Measurements from ENCODE around the gene THSD8. TPM values are rescaled to one million over a fixed set of nuclear protein-coding genes. Genes with fewer than 3 reads are reported as not detected.

Gene THSD8
- total and polyA plus RNA-seq, 2 donors (not counting 1 experiment from before 2014, with no cell fraction given) = not detected

DNA sequence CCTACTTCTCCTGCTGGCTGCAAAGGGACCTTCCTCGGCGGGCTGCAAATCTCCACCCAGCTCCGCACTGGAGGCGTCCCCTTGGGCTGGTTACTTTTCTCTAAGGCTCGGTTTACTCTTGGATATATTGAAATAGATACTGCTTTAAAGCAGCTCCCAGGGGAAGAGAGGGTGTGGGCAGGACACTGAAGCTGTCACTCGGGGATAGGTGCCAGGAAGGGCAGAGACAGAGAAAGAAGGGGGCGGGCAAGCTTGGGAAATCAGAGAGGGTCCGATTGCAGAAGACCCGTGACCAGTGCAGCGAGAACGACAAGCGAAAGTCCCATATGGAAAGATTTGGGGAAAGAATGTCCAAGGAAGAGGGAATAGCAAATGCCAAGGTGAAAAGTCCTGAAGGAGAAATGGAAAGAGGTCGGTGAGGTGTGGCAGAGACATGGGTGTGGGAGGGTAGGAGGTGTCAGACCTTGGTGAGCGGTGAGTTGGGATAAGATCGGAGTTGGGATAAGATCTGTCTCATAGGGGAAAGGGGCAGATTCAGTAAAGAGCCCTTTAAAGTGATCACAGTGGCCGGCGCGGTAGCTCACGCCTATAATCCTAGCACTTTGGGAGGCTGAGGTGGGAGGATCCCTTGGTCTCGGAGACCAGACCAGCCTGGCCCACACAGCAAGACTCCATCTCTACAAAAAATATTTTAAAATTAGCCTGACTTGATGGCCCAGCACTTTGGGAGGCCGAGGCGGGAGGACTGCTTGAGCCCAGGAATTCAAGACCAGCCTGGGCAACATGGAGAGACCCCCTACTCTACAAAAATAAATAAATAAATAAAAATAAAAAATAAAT, 618 bp downstream of the THSD8 start:
- peak overlapping the region; percentile 99 for H3K4me2 ChIP-seq (ENCODE audit: extremely low read depth, insufficient read depth, low read length)
- no peaks in the 10 kb centered on the region for H3K36me3 ChIP-seq (ENCODE audit: control insufficient read depth, insufficient read depth, low read length)
- no peak overlapping the region for H3K27ac ChIP-seq (ENCODE audit: insufficient read depth, low read length)
- no peaks in the 10 kb centered on the region for H3K27me3 ChIP-seq (ENCODE audit: control insufficient read depth, insufficient read depth, low read length)
- H3K79me2 ChIP-seq (ENCODE audit: control insufficient read depth, insufficient read depth, low read length) = peaks cover 9% of the 10 kb centered on the region
- H3K9ac ChIP-seq (ENCODE audit: insufficient read depth, low read length) = no peak overlapping the region
- H3K4me3 ChIP-seq (replicated peaks in 1 of 4; ENCODE audit: control extremely low read depth in 1 of 4, insufficient read depth in 1 of 4, low read depth in 3 of 4, low read length in 4 of 4) = peak overlapping the region; percentile 56 to 87 (median 82)
- no peak for DNase-seq (ENCODE audit: low read depth in 2 of 2)
- H4K20me1 ChIP-seq (ENCODE audit: control insufficient read depth, extremely low read depth, insufficient read depth, low read length) = no peaks in the 10 kb centered on the region
- H3K4me1 ChIP-seq (ENCODE audit: control insufficient read depth, extremely low read depth, insufficient read depth, low read length) = peaks cover 13% of the 10 kb centered on the region
- no peak for TF ChIP-seq EZH2 (IDR thresholded peaks at IDR 0.05; ENCODE audit: low read length, missing control alignments)
- TF ChIP-seq, protein P1, sequence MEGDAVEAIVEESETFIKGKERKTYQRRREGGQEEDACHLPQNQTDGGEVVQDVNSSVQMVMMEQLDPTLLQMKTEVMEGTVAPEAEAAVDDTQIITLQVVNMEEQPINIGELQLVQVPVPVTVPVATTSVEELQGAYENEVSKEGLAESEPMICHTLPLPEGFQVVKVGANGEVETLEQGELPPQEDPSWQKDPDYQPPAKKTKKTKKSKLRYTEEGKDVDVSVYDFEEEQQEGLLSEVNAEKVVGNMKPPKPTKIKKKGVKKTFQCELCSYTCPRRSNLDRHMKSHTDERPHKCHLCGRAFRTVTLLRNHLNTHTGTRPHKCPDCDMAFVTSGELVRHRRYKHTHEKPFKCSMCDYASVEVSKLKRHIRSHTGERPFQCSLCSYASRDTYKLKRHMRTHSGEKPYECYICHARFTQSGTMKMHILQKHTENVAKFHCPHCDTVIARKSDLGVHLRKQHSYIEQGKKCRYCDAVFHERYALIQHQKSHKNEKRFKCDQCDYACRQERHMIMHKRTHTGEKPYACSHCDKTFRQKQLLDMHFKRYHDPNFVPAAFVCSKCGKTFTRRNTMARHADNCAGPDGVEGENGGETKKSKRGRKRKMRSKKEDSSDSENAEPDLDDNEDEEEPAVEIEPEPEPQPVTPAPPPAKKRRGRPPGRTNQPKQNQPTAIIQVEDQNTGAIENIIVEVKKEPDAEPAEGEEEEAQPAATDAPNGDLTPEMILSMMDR (conservative IDR thresholded peaks at IDR 0.05 in 1 of 2, IDR thresholded peaks at IDR 0.05 in 1 of 2; ENCODE audit: low read depth in 1 of 2, low read length in 2 of 2) = no peak
- peak overlapping the region; percentile 91 for H2AFZ ChIP-seq (ENCODE audit: low read length)
- no peaks in the 10 kb centered on the region for H3K9me3 ChIP-seq (ENCODE audit: control insufficient read depth, insufficient read depth, low read depth, low read length)

DNA sequence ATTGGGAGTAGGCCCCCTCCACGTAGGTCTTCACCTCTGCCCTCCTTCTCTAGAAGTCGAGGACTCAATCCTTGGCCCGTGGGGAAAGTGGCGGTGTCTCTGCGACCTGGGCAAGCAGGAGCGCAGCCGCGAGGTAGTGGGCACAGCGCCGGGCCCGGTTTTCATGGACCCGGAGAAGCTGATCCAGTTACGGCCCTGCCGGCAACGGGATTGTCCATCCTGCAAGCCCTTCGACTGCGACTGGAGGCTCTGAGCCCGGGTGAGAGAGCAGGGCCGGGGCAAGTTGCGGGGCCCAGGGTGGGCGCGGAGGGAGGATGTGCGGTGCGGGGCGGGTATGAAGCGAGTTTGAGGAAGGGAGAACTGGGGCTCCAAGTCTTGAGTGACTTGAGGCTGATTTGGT, 2.2 kb downstream of the THSD8 start:
- Histone ChIP-seq H3K9me3 (ENCODE audit: control insufficient read depth, insufficient read depth, low read depth, low read length) (no peaks in the 10 kb centered on the region), H3K27ac (ENCODE audit: insufficient read depth, low read length) (no peak overlapping the region), H2AFZ (ENCODE audit: low read length) (no peak overlapping the region), H3K79me2 (ENCODE audit: control insufficient read depth, insufficient read depth, low read length) (peaks cover 9% of the 10 kb centered on the region), H3K36me3 (ENCODE audit: control insufficient read depth, insufficient read depth, low read length) (no peaks in the 10 kb centered on the region), H4K20me1 (ENCODE audit: control insufficient read depth, extremely low read depth, insufficient read depth, low read length) (no peaks in the 10 kb centered on the region), H3K27me3 (ENCODE audit: control insufficient read depth, insufficient read depth, low read length) (no peaks in the 10 kb centered on the region), H3K4me1 (ENCODE audit: control insufficient read depth, extremely low read depth, insufficient read depth, low read length) (peaks cover 13% of the 10 kb centered on the region), H3K4me3 (replicated peaks in 1 of 4; ENCODE audit: control extremely low read depth in 1 of 4, insufficient read depth in 1 of 4, low read depth in 3 of 4, low read length in 4 of 4) (no peak overlapping the region), H3K4me2 (ENCODE audit: extremely low read depth, insufficient read depth, low read length) (no peak overlapping the region), H3K9ac (ENCODE audit: insufficient read depth, low read length) (no peak overlapping the region)
- DNase-seq (ENCODE audit: low read depth in 2 of 2) = no peak
- no peak for TF ChIP-seq EZH2 (IDR thresholded peaks at IDR 0.05; ENCODE audit: low read length, missing control alignments)
- TF ChIP-seq, protein P1 (conservative IDR thresholded peaks at IDR 0.05 in 1 of 2, IDR thresholded peaks at IDR 0.05 in 1 of 2; ENCODE audit: low read depth in 1 of 2, low read length in 2 of 2) = no peak

DNA sequence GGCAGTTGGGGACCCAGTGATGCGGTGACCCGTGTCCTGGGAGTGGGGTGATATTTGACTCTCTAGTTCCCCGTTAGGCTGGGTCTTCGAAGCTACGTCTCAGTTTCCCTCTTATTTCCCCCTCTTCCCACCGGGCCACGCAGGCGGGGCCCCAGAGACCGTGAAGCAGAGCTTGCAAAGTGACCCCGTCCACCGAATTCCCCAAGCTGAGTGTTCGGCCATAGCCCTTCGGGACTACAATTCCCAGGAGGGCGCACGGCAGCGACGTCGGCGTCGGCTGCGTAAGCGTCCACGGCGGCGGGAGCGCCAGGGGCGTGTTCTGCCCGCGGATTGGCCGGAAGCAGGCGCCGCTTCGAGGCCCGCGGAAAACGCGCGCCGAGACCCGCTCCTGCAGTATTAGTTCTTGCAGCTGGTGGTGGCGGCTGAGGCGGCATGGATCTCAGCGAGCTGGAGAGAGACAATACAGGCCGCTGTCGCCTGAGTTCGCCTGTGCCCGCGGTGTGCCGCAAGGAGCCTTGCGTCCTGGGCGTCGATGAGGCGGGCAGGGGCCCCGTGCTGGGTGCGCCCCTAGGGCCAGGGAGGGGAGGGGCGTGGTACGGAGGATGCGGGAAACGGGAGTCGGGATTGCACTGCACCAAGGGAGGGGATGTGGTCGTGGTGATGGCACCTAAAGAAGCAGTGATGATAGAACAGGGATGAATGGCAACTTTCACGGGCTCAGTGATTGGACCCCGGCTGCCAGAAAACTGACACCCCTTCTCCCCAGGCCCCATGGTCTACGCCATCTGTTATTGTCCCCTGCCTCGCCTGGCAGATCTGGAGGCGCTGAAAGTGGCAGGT, 4.6 kb downstream of the THSD8 start, which contains the start of gene RNASEH2A:
Gene RNASEH2A (plus strand): TSS at position 343 of the 840 bp plus-strand sequence. CDS start 90 bp downstream, at position 433.
- peak within 1 kb of the TSS; percentile 68 to 76 (median 70) for H3K4me3 ChIP-seq (replicated peaks in 1 of 4; ENCODE audit: control extremely low read depth in 1 of 4, insufficient read depth in 1 of 4, low read depth in 3 of 4, low read length in 4 of 4)
- H3K27ac ChIP-seq (ENCODE audit: insufficient read depth, low read length) = peak within 1 kb of the TSS; percentile 57
- no peaks in the 10 kb centered on the region for H3K27me3 ChIP-seq (ENCODE audit: control insufficient read depth, insufficient read depth, low read length)
- H3K4me2 ChIP-seq (ENCODE audit: extremely low read depth, insufficient read depth, low read length) = peak within 1 kb of the TSS; percentile 100
- H4K20me1 ChIP-seq (ENCODE audit: control insufficient read depth, extremely low read depth, insufficient read depth, low read length) = no peaks in the 10 kb centered on the region
- peak within 1 kb of the TSS; percentile 60 for H3K9ac ChIP-seq (ENCODE audit: insufficient read depth, low read length)
- H3K36me3 ChIP-seq (ENCODE audit: control insufficient read depth, insufficient read depth, low read length) = peaks cover 1% of the 10 kb centered on the region
- H2AFZ ChIP-seq (ENCODE audit: low read length) = peak within 1 kb of the TSS; percentile 94
- no peaks in the 10 kb centered on the region for H3K9me3 ChIP-seq (ENCODE audit: control insufficient read depth, insufficient read depth, low read depth, low read length)
- DNase-seq (ENCODE audit: low read depth in 2 of 2) = peak; percentile 88 to 89
- peaks cover 7% of the 10 kb centered on the region for H3K79me2 ChIP-seq (ENCODE audit: control insufficient read depth, insufficient read depth, low read length)
- TF ChIP-seq EZH2 (IDR thresholded peaks at IDR 0.05; ENCODE audit: low read length, missing control alignments) = no peak
- TF ChIP-seq, protein P1 (conservative IDR thresholded peaks at IDR 0.05 in 1 of 2, IDR thresholded peaks at IDR 0.05 in 1 of 2; ENCODE audit: low read depth in 1 of 2, low read length in 2 of 2) = no peak
- peaks cover 10% of the 10 kb centered on the region for H3K4me1 ChIP-seq (ENCODE audit: control insufficient read depth, extremely low read depth, insufficient read depth, low read length)

Data from fibroblast of lung (primary cell).